HG02678 (cell line): ENCODE measurements around the gene MAST4.
A peak's percentile ranks its signal among the peaks of the same experiment; 100 is the strongest.

Source experiments
- ATAC-seq: cut with Tn5 transposase; IDR thresholded peaks from one replicate; pipeline ENCODE4 v1.9.1; 2021; ENCODE audit warnings: mild to moderate bottlenecking, moderate library complexity; ENCODE audit not compliant: unreplicated experiment

MAST4 gene

GRCh38 chr5:66595756-66596635, at the start of gene MAST4:
Gene MAST4, plus strand, starts transcription at chr5:66596393. Its CDS starts 263 bp downstream, at chr5:66596656.
- ATAC-seq = peak; percentile 99

DNA sequence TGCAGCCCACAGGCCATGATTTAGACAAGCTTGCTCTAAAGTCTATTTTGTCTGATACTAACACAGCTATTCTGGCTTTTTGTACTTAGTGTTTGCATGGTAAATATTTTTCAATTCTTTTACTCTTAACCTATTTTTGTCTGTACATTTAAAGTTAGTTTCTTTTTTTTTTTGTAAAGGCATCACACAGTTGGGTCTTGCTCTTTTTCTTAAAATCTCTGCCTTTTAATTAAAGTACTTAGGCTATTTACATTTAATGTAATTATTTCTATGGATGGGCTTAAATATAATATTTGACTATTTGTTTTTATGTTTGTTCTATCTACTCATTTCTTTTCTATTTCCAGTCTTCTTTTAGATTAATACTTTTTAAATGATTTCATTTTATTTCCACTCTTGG, 49.7 kb upstream of the MAST4 start:
- ATAC-seq = no peak

GRCh38 chr5:66551338-66551737, 44.9 kb upstream of the MAST4 start:
- ATAC-seq = no peak

DNA sequence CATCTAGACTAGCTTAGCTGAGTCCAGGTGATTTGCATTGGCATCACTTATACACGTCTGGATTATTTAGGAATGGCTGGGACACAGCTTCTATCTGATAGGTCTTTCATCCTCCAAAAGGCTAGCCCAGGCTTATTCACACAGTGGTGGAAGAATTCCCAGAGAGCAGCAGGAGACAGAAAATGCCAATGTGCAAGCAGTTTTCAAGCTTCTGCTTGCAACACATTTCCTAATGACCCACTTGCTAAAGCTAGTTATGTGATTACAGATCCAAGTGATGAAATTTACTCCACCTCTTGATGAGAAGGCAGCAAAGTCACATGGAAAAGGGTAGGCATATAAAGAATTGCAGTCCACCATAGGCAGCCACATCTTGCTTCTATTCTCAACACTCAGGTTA, 44.2 kb upstream of the MAST4 start:
- ATAC-seq = no peak

GRCh38 chr5:66553368-66553912, 42.8 kb upstream of the MAST4 start:
- no peak for ATAC-seq

- peak; percentile 97 for ATAC-seq
Measured at GRCh38 chr5:66553916-66554575, 42.1 kb upstream of the MAST4 start.

DNA sequence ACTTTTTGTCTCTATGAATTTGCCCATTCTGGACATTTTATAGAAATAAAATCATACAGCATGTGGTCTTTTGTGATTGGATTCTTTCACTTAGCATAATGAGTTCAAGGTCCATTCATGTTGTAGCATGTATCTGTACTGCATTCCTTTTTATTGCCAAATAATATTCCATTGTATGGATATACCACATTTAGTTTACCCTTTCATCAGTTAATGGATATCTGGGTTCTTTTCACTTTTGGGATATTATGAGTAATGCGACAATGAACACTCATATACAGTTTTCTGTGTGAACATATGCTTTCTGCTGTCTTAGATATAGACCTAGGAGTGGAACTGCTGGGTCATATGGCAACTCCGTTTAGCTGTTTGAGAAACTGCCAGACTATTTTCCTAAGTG, 41.3 kb upstream of the MAST4 start:
- no peak for ATAC-seq

- ATAC-seq = peak; percentile 51
Measured at GRCh38 chr5:66558560-66558959, 37.6 kb upstream of the MAST4 start.

GRCh38 chr5:66560371-66560770, 35.8 kb upstream of the MAST4 start:
- no peak for ATAC-seq

GRCh38 chr5:66561256-66561990, 34.8 kb upstream of the MAST4 start:
- no peak for ATAC-seq

- ATAC-seq = no peak
Measured at GRCh38 chr5:66565878-66566277, 30.3 kb upstream of the MAST4 start.

DNA sequence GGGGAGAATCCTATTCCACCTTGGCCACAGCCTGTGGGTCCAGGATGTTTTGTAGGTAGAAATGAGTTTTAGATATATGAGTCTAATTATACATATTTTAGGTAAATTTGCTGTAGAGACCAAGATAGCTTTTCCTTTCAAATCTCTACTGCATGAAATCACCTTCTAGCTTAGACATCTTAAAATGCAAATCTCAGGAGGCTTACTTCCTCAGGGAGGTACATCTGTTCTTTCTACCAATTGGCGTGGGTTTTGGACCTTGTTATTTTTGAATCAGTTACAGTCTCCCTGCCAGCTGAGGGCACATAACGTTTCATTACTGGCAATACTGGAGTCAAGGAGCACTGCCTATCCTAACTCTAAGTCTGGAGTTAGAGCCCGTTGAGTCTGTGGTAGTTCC, 28.7 kb upstream of the MAST4 start:
- ATAC-seq = no peak

DNA sequence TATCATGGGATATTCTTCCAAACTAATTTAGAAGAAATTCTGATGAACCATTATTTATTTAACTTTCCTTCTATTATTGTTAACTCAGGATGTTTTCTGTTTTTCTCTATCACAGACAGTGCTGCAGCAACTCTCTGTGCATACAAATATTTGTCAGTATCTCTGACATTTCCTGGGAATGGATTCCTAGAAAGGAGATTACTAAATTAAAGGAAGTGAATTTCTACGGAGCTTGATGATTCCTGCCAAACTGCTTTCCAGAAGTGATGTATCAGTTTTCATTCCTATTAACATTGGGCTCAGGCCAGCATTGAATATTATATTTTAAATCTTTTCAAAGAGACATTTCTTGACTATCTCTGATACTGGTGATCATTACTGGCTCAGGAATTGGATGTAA, 26.0 kb upstream of the MAST4 start:
- ATAC-seq = no peak

GRCh38 chr5:66573733-66574132, 22.5 kb upstream of the MAST4 start:
- no peak for ATAC-seq

- ATAC-seq = no peak
Measured at GRCh38 chr5:66582499-66583165, 13.6 kb upstream of the MAST4 start.

GRCh38 chr5:66585291-66585690, 10.9 kb upstream of the MAST4 start:
- ATAC-seq = no peak

- ATAC-seq = no peak
Measured at GRCh38 chr5:66587771-66588170, 8.4 kb upstream of the MAST4 start.

DNA sequence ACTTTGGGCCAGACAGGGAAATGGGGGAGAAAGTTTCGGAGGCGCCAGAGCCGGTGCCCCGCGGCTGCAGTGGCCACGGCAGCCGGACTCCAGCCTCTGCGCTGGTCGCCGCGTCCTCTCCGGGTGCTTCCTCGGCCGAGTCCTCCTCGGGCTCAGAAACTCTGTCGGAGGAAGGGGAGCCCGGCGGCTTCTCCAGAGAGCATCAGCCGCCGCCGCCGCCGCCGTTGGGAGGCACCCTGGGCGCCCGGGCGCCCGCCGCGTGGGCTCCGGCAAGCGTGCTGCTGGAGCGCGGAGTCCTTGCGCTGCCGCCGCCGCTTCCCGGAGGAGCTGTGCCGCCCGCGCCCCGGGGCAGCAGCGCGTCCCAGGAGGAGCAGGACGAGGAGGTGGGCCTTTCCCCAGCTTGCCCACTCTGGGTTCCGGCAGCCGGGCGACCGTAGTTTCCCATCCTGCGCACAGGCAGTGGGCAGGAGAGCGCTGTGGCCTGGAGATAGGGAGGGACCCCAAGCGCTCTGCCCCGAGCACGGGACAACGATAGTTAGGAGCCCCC, 516 bp downstream of the MAST4 start:
- peak; percentile 21 for ATAC-seq

GRCh38 chr5:66597183-66597757, 1.1 kb downstream of the MAST4 start:
- ATAC-seq = no peak

DNA sequence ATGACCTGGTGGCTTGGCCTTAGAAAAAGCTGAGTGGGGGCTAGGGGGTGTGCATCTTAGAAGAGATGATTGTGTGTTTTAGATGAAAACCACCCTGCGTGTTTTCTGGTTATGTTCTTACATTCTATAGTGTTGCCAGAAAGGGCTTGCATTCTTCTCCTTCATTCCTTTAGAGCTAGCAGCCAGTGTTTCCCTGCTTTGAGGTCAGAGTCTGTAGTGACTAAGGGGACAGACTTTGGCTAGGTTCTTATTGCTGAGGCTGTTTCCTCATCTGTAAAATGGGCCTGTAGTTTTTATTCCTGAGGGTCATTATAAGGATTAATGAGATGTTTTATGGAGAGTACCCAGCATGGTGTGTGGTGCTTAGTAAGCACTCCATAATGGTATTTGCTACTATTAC, 6.4 kb downstream of the MAST4 start:
- no peak for ATAC-seq
